ENCODE results near the gene ZXDA.
"Not testable (repeated sequence)": the region's sequence is repeated elsewhere in the genome, so short reads cannot be mapped to it uniquely, and the experiment has no call there.

The ZXDA gene

GRCh38 chrX:57909595-57910286 lies 517 bp downstream of the ZXDA start:
- H3K4me3 ChIP-seq (ENCODE audit: low read length): peak overlapping the region; percentile 50; the same call in 1 of the 2 replicates
- not testable (repeated sequence) for H3K9ac ChIP-seq (ENCODE audit: low read depth, low read length); H3K4me1 ChIP-seq (ENCODE audit: insufficient read depth, low read length); H3K27me3 ChIP-seq (ENCODE audit: insufficient read depth, low read length); H3K9me3 ChIP-seq (ENCODE audit: insufficient read depth, low read depth, low read length); H3K36me3 ChIP-seq (ENCODE audit: insufficient read depth, low read depth, low read length); H3K27ac ChIP-seq (ENCODE audit: low read length)

DNA sequence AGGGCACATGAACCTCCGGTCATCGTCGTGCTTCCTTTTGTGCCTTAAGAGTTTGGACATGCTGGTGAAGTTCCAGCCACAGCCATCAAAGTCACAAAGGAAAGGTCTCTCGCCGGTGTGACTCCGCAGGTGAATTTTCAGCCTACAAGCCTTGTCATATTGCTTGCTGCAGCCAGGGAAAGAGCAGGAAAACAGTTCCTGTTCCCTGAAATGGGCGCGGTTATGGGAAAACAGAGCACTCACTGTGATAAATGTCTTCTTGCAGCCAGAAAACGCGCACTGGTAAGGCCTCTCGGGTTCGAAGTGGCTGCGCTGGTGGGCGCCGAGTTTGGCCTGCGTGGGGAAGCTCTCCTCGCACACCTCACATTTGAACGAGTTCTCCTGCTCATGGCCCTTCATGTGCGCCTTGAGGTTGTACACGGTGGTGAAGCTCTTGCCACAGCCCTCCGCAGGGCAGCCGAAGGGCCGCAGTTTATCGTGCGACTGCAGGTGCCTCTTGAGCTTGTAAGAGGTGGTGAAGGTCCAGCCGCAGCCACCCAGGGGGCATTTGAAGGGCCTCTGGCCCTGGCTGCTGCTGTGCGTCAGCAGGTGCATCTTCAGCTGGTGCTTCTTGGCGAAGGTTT lies 1.2 kb downstream of the ZXDA start:
- H3K27ac ChIP-seq (ENCODE audit: low read length): not testable (repeated sequence)
- H3K4me3 ChIP-seq (ENCODE audit: low read length): peak overlapping the region; percentile 50; the same call in 1 of the 2 replicates

DNA sequence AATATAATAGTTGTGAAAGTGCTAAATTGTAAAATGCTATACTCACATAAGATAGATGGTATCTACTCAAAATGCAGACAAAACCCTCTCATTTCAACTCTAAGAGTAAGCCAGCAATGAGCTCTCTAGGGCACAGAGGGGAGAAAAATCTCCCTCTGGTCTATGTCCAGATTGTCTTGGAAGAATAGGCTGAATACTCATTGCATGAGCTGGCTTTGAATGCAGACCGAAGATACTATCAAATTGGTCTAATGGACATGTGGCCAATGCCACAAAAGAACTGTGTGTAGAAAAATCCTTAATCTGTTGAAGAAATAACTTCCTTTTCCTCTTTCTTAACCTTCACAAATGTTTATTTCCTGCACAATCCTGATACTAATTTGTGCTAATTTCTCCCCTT lies 3.5 kb downstream of the ZXDA start:
- Histone ChIP-seq H3K27ac (ENCODE audit: low read length) (no peak overlapping the region), H3K9ac (ENCODE audit: low read depth, low read length) (no peak overlapping the region), H3K9me3 (ENCODE audit: insufficient read depth, low read depth, low read length) (no peaks in the 10 kb centered on the region; the same call in 1 of the 2 replicates), H3K4me1 (ENCODE audit: insufficient read depth, low read length) (no peaks in the 10 kb centered on the region), H3K27me3 (ENCODE audit: insufficient read depth, low read length) (no peaks in the 10 kb centered on the region), H3K36me3 (ENCODE audit: insufficient read depth, low read depth, low read length) (no peaks in the 10 kb centered on the region), H3K4me3 (ENCODE audit: low read length) (no peak overlapping the region)

More for the DNA sequence above, 1.2 kb downstream of the ZXDA start:
- H3K9ac ChIP-seq (ENCODE audit: low read depth, low read length); H3K4me1 ChIP-seq (ENCODE audit: insufficient read depth, low read length); H3K9me3 ChIP-seq (ENCODE audit: insufficient read depth, low read depth, low read length); H3K36me3 ChIP-seq (ENCODE audit: insufficient read depth, low read depth, low read length); H3K27me3 ChIP-seq (ENCODE audit: insufficient read depth, low read length): not testable (repeated sequence)

- no peak overlapping the region for H3K27ac ChIP-seq (ENCODE audit: low read length)
- H3K9me3 ChIP-seq (ENCODE audit: insufficient read depth, low read depth, low read length): no peaks in the 10 kb centered on the region; the same call in 1 of the 2 replicates
- H3K4me3 ChIP-seq (ENCODE audit: low read length): no peak overlapping the region
- no peaks in the 10 kb centered on the region for H3K4me1 ChIP-seq (ENCODE audit: insufficient read depth, low read length)
- H3K27me3 ChIP-seq (ENCODE audit: insufficient read depth, low read length): no peaks in the 10 kb centered on the region
- H3K36me3 ChIP-seq (ENCODE audit: insufficient read depth, low read depth, low read length): no peaks in the 10 kb centered on the region
- no peak overlapping the region for H3K9ac ChIP-seq (ENCODE audit: low read depth, low read length)
Observed at GRCh38 chrX:57905141-57905540, 5.1 kb downstream of the ZXDA start.

GRCh38 chrX:57904176-57904880 lies 5.9 kb downstream of the ZXDA start:
- Histone ChIP-seq H3K9ac (ENCODE audit: low read depth, low read length) (no peak overlapping the region), H3K36me3 (ENCODE audit: insufficient read depth, low read depth, low read length) (no peaks in the 10 kb centered on the region), H3K4me1 (ENCODE audit: insufficient read depth, low read length) (no peaks in the 10 kb centered on the region), H3K4me3 (ENCODE audit: low read length) (no peak overlapping the region), H3K9me3 (ENCODE audit: insufficient read depth, low read depth, low read length) (no peaks in the 10 kb centered on the region; the same call in 1 of the 2 replicates), H3K27me3 (ENCODE audit: insufficient read depth, low read length) (no peaks in the 10 kb centered on the region), H3K27ac (ENCODE audit: low read length) (no peak overlapping the region)

GRCh38 chrX:57902633-57903032 lies 7.6 kb downstream of the ZXDA start:
- Histone ChIP-seq H3K4me1 (ENCODE audit: insufficient read depth, low read length) (no peaks in the 10 kb centered on the region), H3K9ac (ENCODE audit: low read depth, low read length) (no peak overlapping the region), H3K4me3 (ENCODE audit: low read length) (no peak overlapping the region), H3K36me3 (ENCODE audit: insufficient read depth, low read depth, low read length) (no peaks in the 10 kb centered on the region), H3K9me3 (ENCODE audit: insufficient read depth, low read depth, low read length) (no peaks in the 10 kb centered on the region; the same call in 1 of the 2 replicates), H3K27ac (ENCODE audit: low read length) (no peak overlapping the region), H3K27me3 (ENCODE audit: insufficient read depth, low read length) (no peaks in the 10 kb centered on the region)

- Histone ChIP-seq H3K27me3 (ENCODE audit: insufficient read depth, low read length) (no peaks in the 10 kb centered on the region), H3K36me3 (ENCODE audit: insufficient read depth, low read depth, low read length) (no peaks in the 10 kb centered on the region), H3K9me3 (ENCODE audit: insufficient read depth, low read depth, low read length) (no peaks in the 10 kb centered on the region; the same call in 1 of the 2 replicates), H3K9ac (ENCODE audit: low read depth, low read length) (no peak overlapping the region), H3K4me1 (ENCODE audit: insufficient read depth, low read length) (no peaks in the 10 kb centered on the region), H3K27ac (ENCODE audit: low read length) (no peak overlapping the region), H3K4me3 (ENCODE audit: low read length) (no peak overlapping the region)
Observed at GRCh38 chrX:57901466-57901865, 8.8 kb downstream of the ZXDA start.

DNA sequence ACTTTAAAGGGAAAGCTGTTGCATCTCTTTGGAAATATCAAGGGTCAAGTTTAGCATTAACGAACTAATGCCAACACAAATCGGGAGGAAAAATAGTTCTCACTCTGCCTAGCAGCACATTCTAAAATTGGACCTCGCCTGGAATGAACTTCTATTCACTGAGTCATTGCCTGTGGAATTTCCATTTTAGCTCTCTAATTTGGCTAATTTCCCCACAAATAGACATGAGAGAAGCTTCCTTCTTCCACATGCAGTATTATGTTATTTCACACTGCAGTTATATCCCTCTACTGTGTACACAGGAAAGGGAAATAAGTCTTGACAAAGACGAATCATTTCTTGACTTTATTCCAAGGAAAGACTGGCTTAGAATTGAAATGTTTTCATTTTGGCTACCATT lies 9.3 kb downstream of the ZXDA start:
- no peak overlapping the region for H3K9ac ChIP-seq (ENCODE audit: low read depth, low read length)
- H3K4me1 ChIP-seq (ENCODE audit: insufficient read depth, low read length): no peaks in the 10 kb centered on the region
- H3K27me3 ChIP-seq (ENCODE audit: insufficient read depth, low read length): no peaks in the 10 kb centered on the region
- no peaks in the 10 kb centered on the region; the same call in none of the 2 replicates for H3K9me3 ChIP-seq (ENCODE audit: insufficient read depth, low read depth, low read length)
- no peak overlapping the region for H3K27ac ChIP-seq (ENCODE audit: low read length)
- no peaks in the 10 kb centered on the region for H3K36me3 ChIP-seq (ENCODE audit: insufficient read depth, low read depth, low read length)
- no peak overlapping the region for H3K4me3 ChIP-seq (ENCODE audit: low read length)

DNA sequence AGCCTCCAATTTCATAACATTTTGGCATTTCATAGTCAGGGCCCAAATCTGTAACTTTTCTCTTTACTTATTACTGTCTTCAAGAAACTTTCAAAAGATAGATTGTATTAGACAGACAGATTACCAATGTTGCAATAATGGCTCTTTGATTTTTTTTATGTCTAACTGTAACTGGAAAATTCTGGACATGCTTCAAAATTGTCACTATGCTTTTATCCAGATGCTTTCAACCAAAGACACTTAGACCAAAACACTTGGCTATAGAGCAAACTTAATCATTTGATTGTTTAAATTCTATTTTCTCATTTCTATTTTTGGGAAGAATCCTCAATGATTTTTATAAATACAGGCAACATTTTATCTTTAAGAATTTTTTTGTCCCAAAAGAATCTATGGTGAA lies 10.4 kb downstream of the ZXDA start:
- H3K27me3 ChIP-seq (ENCODE audit: insufficient read depth, low read length): no peaks in the 10 kb centered on the region
- no peaks in the 10 kb centered on the region for H3K4me1 ChIP-seq (ENCODE audit: insufficient read depth, low read length)
- no peak overlapping the region for H3K4me3 ChIP-seq (ENCODE audit: low read length)
- no peak overlapping the region for H3K9ac ChIP-seq (ENCODE audit: low read depth, low read length)
- no peak overlapping the region for H3K27ac ChIP-seq (ENCODE audit: low read length)
- H3K36me3 ChIP-seq (ENCODE audit: insufficient read depth, low read depth, low read length): no peaks in the 10 kb centered on the region
- no peaks in the 10 kb centered on the region; the same call in none of the 2 replicates for H3K9me3 ChIP-seq (ENCODE audit: insufficient read depth, low read depth, low read length)

DNA sequence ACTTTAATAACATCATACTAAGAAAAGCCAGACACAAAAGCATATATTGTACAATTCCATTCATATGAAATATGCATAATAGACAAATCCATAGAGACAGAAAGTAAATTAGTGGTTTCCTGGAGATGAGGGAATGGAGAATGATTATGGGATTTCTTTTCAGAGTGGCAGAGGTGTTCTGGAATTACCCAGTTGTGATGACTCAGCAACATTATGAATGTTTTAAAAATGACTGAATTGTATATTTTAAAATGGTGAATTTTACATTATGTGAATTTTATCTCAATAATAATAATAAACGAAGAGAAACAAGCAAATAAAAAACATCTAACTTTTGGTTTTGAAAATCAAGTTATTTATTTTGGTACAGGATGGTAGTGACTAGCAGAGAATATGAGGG lies 11.2 kb downstream of the ZXDA start:
- no peak overlapping the region for H3K9ac ChIP-seq (ENCODE audit: low read depth, low read length)
- H3K9me3 ChIP-seq (ENCODE audit: insufficient read depth, low read depth, low read length): no peaks in the 10 kb centered on the region; the same call in none of the 2 replicates
- no peak overlapping the region for H3K4me3 ChIP-seq (ENCODE audit: low read length)
- no peaks in the 10 kb centered on the region for H3K27me3 ChIP-seq (ENCODE audit: insufficient read depth, low read length)
- no peak overlapping the region for H3K27ac ChIP-seq (ENCODE audit: low read length)
- H3K36me3 ChIP-seq (ENCODE audit: insufficient read depth, low read depth, low read length): no peaks in the 10 kb centered on the region
- no peaks in the 10 kb centered on the region for H3K4me1 ChIP-seq (ENCODE audit: insufficient read depth, low read length)

GRCh38 chrX:57871463-57871862 lies 38.8 kb downstream of the ZXDA start:
- Histone ChIP-seq H3K4me3 (ENCODE audit: low read length) (no peak overlapping the region), H3K36me3 (ENCODE audit: insufficient read depth, low read depth, low read length) (no peaks in the 10 kb centered on the region), H3K9ac (ENCODE audit: low read depth, low read length) (no peak overlapping the region), H3K27me3 (ENCODE audit: insufficient read depth, low read length) (no peaks in the 10 kb centered on the region), H3K4me1 (ENCODE audit: insufficient read depth, low read length) (no peaks in the 10 kb centered on the region), H3K9me3 (ENCODE audit: insufficient read depth, low read depth, low read length) (peaks cover 44% of the 10 kb centered on the region; the same call in 1 of the 2 replicates), H3K27ac (ENCODE audit: low read length) (no peak overlapping the region)
